ENCODE data around the gene PIGO.
A peak's percentile ranks its signal among the peaks of the same experiment; 100 is the strongest.

PIGO gene

DNA sequence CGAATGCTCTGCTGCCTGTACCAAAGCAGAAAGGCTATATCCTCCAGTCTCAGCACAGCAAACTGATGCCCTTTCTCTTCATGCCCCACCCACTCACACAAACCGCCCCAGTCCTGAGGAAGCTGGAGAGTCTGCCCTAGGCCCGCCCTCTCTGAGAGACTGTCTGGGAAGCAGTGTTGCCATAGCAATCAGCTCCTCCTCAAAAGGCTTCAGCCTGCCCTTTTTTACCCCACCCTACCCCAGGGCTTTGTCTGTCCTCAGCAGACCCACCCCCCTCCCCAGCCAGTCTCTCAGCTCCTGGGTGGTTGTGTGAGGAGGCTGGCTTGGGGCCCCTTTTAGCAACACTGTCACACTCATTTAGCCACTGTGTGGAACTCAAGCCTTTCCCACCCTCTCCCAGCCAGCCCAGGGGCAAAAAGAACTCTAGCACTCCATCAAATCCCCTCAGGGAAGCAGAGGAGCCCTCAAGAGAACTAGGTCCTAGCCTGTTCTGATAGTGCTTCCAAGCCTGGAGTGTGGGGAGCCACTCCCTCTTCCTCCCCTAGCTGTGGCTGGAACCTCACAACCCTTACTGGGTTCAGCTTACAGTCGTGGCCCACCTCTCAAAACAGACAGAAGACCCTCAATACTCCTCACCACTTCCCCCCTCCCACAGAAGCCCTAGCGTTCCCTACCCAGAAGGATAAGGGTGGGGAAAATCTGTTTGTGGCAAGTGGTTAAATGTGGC lies 17.9 kb upstream of the PIGO start:
- DNase-seq, result peak; percentile 93 to 94
- Histone ChIP-seq H3K36me3 (no peaks in the 10 kb centered on the region), H3K27me3 (no peaks in the 10 kb centered on the region), H3K4me1 (peaks cover 4 to 67% (median 55%) of the 10 kb centered on the region in 4 donors), H3K4me3 (peak overlapping the region; percentile 59 to 64), H3K27ac (peak overlapping the region; percentile 97 to 100), H3K9me3 (no peaks in the 10 kb centered on the region)
- no peak for TF ChIP-seq CTCF (IDR thresholded peaks at IDR 0.05)
- intact Hi-C loops (cut with DNase I; ENCODE audit: low total_unique reads), result loop anchor here (5.0 kb wide), 1 partner anchor 122 kb away; no protein-coding TSS in a partner anchor

- TF ChIP-seq CTCF (IDR thresholded peaks at IDR 0.05), result no peak
Measured at GRCh38 chr9:35112257-35113020, 16.0 kb upstream of the PIGO start.

GRCh38 chr9:35111001-35111933 lies 14.9 kb upstream of the PIGO start:
- intact Hi-C loops (cut with DNase I; ENCODE audit: low total_unique reads), result loop anchor here (5.0 kb wide), 1 partner anchor 119 kb away; no protein-coding TSS in a partner anchor
- no peak for TF ChIP-seq CTCF (IDR thresholded peaks at IDR 0.05)

More at GRCh38 chr9:35112257-35113020, 16.0 kb upstream of the PIGO start:
- Histone ChIP-seq H3K27me3 (no peaks in the 10 kb centered on the region), H3K9me3 (no peaks in the 10 kb centered on the region), H3K27ac (peak overlapping the region; percentile 97 to 100), H3K4me3 (peak overlapping the region in 1 of 2 donors; percentile 79), H3K36me3 (peaks cover 11 to 13% (median 11%) of the 10 kb centered on the region in 3 donors), H3K4me1 (peaks cover 4 to 71% (median 60%) of the 10 kb centered on the region in 4 donors)
- DNase-seq, result peak; percentile 80 to 84
- intact Hi-C loops (cut with DNase I; ENCODE audit: low total_unique reads), result loop anchor here (5.0 kb wide), 1 partner anchor 120 kb away; no protein-coding TSS in a partner anchor

GRCh38 chr9:35110327-35110761 lies 14.0 kb upstream of the PIGO start:
- Histone ChIP-seq H3K4me3 (peak overlapping the region; percentile 79 to 87), H3K27ac (peak overlapping the region; percentile 97 to 100), H3K4me1 (peaks cover 4 to 65% (median 52%) of the 10 kb centered on the region in 4 donors), H3K36me3 (peaks cover 31 to 34% (median 32%) of the 10 kb centered on the region in 3 donors), H3K9me3 (no peaks in the 10 kb centered on the region), H3K27me3 (no peaks in the 10 kb centered on the region)
- TF ChIP-seq CTCF (IDR thresholded peaks at IDR 0.05), result no peak
- DNase-seq, result peak; percentile 64 to 92
- intact Hi-C loops (cut with DNase I; ENCODE audit: low total_unique reads), result loop anchor here (5.0 kb wide), 1 partner anchor 118 kb away; no protein-coding TSS in a partner anchor

More at GRCh38 chr9:35111001-35111933, 14.9 kb upstream of the PIGO start:
- Histone ChIP-seq H3K4me1 (peaks cover 4 to 67% (median 53%) of the 10 kb centered on the region in 4 donors), H3K27me3 (no peaks in the 10 kb centered on the region), H3K9me3 (no peaks in the 10 kb centered on the region), H3K4me3 (peak overlapping the region; percentile 79 to 87), H3K27ac (peak overlapping the region; percentile 97 to 100), H3K36me3 (peaks cover 22 to 24% (median 23%) of the 10 kb centered on the region in 3 donors)
- peak; percentile 99 for DNase-seq

Measured in tibial artery (tissue), 4 donors.